ENCODE results near the gene WWC1. TPM values are rescaled to one million over a fixed set of nuclear protein-coding genes. Genes with fewer than 3 reads are reported as not detected.

WWC1 gene
- total RNA-seq, 4 donors from 2014 or later, result 0.51 TPM; not detected in 3

DNA sequence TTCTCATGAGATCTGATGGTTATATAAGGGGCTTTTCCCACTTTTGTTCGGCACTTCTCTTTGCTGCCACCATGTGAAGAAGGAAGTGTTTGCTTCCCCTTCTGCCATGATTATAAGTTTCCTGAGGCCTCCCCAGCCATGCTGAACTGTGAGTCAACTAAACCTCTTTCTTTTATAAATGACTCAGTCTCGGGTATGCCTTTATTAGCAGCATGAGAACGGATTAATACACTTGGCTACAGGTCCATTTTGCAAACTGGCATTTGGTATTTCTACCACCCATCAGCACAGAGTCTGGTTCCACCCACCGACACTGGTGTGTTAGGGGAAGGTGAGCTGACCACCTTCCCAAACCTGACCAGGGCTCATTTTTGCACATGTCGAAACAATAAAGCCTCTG, 146.9 kb downstream of the WWC1 start:
- H3K27ac ChIP-seq, result no peak overlapping the region
- intact Hi-C loops (cut with DNase I; ENCODE audit: low total_unique reads), result no loop called here
- no peaks in the 10 kb centered on the region for H3K4me1 ChIP-seq
- ATAC-seq (no peak), DNase-seq (no peak)
- H3K4me3 ChIP-seq, result no peak overlapping the region
- no peaks in the 10 kb centered on the region for H3K27me3 ChIP-seq
- TF ChIP-seq, protein P1, sequence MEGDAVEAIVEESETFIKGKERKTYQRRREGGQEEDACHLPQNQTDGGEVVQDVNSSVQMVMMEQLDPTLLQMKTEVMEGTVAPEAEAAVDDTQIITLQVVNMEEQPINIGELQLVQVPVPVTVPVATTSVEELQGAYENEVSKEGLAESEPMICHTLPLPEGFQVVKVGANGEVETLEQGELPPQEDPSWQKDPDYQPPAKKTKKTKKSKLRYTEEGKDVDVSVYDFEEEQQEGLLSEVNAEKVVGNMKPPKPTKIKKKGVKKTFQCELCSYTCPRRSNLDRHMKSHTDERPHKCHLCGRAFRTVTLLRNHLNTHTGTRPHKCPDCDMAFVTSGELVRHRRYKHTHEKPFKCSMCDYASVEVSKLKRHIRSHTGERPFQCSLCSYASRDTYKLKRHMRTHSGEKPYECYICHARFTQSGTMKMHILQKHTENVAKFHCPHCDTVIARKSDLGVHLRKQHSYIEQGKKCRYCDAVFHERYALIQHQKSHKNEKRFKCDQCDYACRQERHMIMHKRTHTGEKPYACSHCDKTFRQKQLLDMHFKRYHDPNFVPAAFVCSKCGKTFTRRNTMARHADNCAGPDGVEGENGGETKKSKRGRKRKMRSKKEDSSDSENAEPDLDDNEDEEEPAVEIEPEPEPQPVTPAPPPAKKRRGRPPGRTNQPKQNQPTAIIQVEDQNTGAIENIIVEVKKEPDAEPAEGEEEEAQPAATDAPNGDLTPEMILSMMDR (IDR thresholded peaks at IDR 0.05 in 4 of 5, conservative IDR thresholded peaks at IDR 0.05 in 1 of 5), result no peak
- TF ChIP-seq POLR2A (IDR thresholded peaks at IDR 0.05), result no peak
- H3K9me3 ChIP-seq, result no peaks in the 10 kb centered on the region
- in situ Hi-C loops (cut with MboI; ENCODE audit: low sequenced_read_pairs in 4 of 4), result no loop called here
- H3K36me3 ChIP-seq, result no peaks in the 10 kb centered on the region

DNA sequence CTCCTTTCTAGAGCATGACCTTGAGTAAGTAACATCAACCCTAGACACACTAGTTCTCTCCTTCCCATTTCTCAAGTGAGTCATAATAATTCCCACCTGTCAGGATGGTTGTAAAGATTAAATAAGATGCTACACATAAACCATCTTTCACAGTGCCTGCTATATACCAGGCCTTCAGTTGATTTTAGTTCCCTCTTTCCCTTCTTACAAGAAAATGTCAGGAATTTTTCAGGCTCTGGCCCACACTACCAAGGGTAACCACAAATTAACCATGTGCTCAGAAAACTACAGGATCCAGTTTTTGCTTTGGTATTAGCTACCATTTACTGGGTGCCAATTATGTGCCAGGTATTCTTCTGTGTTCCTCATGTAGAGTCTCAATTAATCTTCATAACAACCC, 152.1 kb downstream of the WWC1 start:
- Histone ChIP-seq H3K4me3 (no peak overlapping the region), H3K36me3 (no peaks in the 10 kb centered on the region), H3K4me1 (no peaks in the 10 kb centered on the region), H3K27ac (no peak overlapping the region), H3K27me3 (no peaks in the 10 kb centered on the region), H3K9me3 (no peaks in the 10 kb centered on the region)
- no peak for DNase-seq
- intact Hi-C loops (cut with DNase I; ENCODE audit: low total_unique reads) (no loop called here), in situ Hi-C loops (cut with MboI; ENCODE audit: low sequenced_read_pairs in 4 of 4) (no loop called here)
- no peak for ATAC-seq
- no peak for TF ChIP-seq POLR2A (IDR thresholded peaks at IDR 0.05)
- TF ChIP-seq, protein P1 (IDR thresholded peaks at IDR 0.05 in 4 of 5, conservative IDR thresholded peaks at IDR 0.05 in 1 of 5), result no peak

DNA sequence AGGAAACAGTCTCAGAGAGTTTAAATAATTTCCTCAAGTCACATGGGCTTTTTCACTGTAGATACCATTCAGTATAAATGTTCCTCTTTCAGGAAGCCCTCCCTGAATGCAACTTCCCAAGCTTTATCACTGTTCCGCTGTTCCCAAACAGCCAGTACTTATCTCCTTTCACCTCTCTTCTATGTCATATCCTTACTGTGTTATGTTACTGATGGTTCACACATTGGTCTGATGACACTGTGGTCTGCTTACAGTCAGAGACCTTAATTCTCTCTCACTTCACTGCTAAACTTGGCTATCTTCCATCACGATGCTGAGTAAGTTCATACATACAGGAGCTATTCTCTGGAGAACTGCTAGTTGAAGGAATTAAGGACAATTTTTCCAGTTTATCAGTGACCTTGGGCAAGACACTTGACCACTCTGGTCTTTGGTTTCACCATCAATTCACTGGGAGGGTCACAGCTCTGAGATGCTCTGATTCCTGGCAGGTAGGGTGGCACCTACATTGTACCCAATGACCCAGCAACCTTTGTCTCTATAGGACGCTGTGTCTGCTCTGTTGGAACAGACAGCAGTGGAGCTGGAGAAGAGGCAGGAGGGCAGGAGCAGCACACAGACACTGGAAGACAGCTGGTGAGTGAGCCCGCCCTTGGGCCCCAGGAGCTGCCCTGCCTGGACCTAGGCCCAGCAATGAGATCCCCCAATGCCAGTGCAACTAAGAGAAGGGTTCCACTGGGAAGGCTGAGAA, 152.7 kb downstream of the WWC1 start:
- H3K4me1 ChIP-seq, result no peaks in the 10 kb centered on the region
- DNase-seq, result no peak
- H3K36me3 ChIP-seq, result no peaks in the 10 kb centered on the region
- in situ Hi-C loops (cut with MboI; ENCODE audit: low sequenced_read_pairs in 4 of 4) (no loop called here), intact Hi-C loops (cut with DNase I; ENCODE audit: low total_unique reads) (no loop called here)
- TF ChIP-seq, protein P1 (IDR thresholded peaks at IDR 0.05 in 4 of 5, conservative IDR thresholded peaks at IDR 0.05 in 1 of 5), result no peak
- no peak for TF ChIP-seq POLR2A (IDR thresholded peaks at IDR 0.05)
- no peak overlapping the region for H3K27ac ChIP-seq
- ATAC-seq, result no peak
- no peaks in the 10 kb centered on the region for H3K9me3 ChIP-seq
- H3K27me3 ChIP-seq, result no peaks in the 10 kb centered on the region
- H3K4me3 ChIP-seq, result no peak overlapping the region

DNA sequence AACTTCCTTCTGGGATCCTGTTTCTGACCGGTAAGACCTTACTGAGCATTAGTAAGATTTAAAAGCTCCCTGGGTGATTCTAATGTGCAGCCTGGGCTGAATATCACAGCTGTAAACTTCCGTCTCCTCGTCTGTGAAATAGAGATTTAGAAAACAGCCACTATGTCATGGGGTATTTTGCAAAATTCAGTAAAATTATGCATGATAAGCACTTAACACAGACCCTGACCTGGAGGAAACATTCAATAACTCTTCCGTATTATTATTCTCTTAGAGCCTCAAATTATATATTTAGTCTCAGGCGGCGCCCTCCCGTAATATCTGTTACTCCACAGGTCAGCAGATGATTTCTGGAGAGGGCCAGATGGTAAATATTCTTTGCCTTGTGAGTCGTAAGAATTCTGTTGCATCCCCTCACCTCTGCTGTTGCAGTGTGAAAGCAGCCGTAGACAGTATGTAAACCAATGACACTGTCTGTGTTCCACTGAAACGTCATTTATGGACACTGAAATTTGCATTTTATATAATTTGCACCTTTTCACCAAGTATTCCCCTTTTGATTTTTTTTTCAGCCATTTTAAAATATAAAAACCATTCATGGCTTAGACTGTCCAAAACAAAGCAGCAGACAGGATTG, 155.7 kb downstream of the WWC1 start:
- in situ Hi-C loops (cut with MboI; ENCODE audit: low sequenced_read_pairs in 4 of 4), result no loop called here
- H3K36me3 ChIP-seq, result no peaks in the 10 kb centered on the region
- ATAC-seq, result no peak
- no peak overlapping the region for H3K4me3 ChIP-seq
- DNase-seq, result no peak
- H3K27me3 ChIP-seq, result peaks cover 0 to 4% (median 0%) of the 10 kb centered on the region in 3 donors
- H3K9me3 ChIP-seq, result no peaks in the 10 kb centered on the region
- intact Hi-C loops (cut with DNase I; ENCODE audit: low total_unique reads), result no loop called here
- TF ChIP-seq, protein P1 (IDR thresholded peaks at IDR 0.05 in 4 of 5, conservative IDR thresholded peaks at IDR 0.05 in 1 of 5), result no peak
- TF ChIP-seq POLR2A (IDR thresholded peaks at IDR 0.05), result no peak
- H3K27ac ChIP-seq, result no peak overlapping the region
- H3K4me1 ChIP-seq, result no peaks in the 10 kb centered on the region
